Panc1 (cell line): Measurements from ENCODE around the gene SLC30A1.

Source experiments
- POLR2AphosphoS5 ChIP-seq: IDR thresholded peaks from 2 replicates; pipeline ENCODE4 v1.6.1; 2012; ENCODE audit warnings: mild to moderate bottlenecking, low read depth, low read length, moderate library complexity
- SIN3A ChIP-seq: IDR thresholded peaks from 2 replicates; pipeline ENCODE4 v1.6.1; 2012; ENCODE audit warnings: low read depth, mild to moderate bottlenecking, low read length, moderate library complexity, borderline replicate concordance; ENCODE audit not compliant: insufficient read depth
- TF ChIP-seq, protein P1 (sequence below): fragments of 450-650 bp; IDR thresholded peaks from 2 replicates; pipeline ENCODE4 v1.5.1; 2017; ENCODE audit warnings: mild to moderate bottlenecking
- TF ChIP-seq, protein P2 (sequence below), 2 experiments: IDR thresholded peaks; 2 replicates each; pipeline ENCODE4 v1.6.1; 2011 to 2012; ENCODE audit warnings: low read depth in 2 of 2, control low read depth in 1 of 2, low read length in 1 of 2, mild to moderate bottlenecking in 1 of 2, moderate library complexity in 1 of 2; ENCODE audit not compliant: insufficient read depth in 1 of 2

DNA sequence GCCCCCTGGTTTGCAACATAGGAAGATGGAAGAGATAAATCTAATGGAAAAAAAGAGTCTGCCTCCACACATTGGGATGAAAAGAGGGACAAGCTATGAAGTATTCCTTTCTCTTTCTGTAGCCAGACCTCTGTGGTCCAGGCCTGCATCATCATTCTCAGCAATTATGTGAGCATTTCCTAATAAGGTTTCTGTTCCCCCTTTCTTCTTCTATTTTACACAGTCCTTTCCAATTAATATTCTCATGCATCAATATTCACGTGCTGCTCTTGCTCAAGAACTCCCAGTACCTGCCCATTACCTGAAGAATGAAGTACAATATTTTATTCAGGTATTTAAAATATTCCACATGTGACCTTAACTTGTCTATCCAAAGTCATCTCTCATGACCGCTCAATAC is 8.2 kb upstream of the SLC30A1 start:
- no peak for TF ChIP-seq SIN3A
- TF ChIP-seq, protein P1, sequence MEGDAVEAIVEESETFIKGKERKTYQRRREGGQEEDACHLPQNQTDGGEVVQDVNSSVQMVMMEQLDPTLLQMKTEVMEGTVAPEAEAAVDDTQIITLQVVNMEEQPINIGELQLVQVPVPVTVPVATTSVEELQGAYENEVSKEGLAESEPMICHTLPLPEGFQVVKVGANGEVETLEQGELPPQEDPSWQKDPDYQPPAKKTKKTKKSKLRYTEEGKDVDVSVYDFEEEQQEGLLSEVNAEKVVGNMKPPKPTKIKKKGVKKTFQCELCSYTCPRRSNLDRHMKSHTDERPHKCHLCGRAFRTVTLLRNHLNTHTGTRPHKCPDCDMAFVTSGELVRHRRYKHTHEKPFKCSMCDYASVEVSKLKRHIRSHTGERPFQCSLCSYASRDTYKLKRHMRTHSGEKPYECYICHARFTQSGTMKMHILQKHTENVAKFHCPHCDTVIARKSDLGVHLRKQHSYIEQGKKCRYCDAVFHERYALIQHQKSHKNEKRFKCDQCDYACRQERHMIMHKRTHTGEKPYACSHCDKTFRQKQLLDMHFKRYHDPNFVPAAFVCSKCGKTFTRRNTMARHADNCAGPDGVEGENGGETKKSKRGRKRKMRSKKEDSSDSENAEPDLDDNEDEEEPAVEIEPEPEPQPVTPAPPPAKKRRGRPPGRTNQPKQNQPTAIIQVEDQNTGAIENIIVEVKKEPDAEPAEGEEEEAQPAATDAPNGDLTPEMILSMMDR = no peak
- TF ChIP-seq POLR2AphosphoS5 = no peak
- TF ChIP-seq, protein P2, sequence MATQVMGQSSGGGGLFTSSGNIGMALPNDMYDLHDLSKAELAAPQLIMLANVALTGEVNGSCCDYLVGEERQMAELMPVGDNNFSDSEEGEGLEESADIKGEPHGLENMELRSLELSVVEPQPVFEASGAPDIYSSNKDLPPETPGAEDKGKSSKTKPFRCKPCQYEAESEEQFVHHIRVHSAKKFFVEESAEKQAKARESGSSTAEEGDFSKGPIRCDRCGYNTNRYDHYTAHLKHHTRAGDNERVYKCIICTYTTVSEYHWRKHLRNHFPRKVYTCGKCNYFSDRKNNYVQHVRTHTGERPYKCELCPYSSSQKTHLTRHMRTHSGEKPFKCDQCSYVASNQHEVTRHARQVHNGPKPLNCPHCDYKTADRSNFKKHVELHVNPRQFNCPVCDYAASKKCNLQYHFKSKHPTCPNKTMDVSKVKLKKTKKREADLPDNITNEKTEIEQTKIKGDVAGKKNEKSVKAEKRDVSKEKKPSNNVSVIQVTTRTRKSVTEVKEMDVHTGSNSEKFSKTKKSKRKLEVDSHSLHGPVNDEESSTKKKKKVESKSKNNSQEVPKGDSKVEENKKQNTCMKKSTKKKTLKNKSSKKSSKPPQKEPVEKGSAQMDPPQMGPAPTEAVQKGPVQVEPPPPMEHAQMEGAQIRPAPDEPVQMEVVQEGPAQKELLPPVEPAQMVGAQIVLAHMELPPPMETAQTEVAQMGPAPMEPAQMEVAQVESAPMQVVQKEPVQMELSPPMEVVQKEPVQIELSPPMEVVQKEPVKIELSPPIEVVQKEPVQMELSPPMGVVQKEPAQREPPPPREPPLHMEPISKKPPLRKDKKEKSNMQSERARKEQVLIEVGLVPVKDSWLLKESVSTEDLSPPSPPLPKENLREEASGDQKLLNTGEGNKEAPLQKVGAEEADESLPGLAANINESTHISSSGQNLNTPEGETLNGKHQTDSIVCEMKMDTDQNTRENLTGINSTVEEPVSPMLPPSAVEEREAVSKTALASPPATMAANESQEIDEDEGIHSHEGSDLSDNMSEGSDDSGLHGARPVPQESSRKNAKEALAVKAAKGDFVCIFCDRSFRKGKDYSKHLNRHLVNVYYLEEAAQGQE (IDR thresholded peaks at IDR 0.05; ENCODE audit: insufficient read depth in 1 of 2, low read depth in 2 of 2, low read length in 1 of 2) = no peak
